Psoas muscle (tissue), 8 donors: ENCODE results near the gene GRHL1. TPM values are rescaled to one million over a fixed set of nuclear protein-coding genes. Genes with fewer than 3 reads are reported as not detected.

Experiments
- ATAC-seq, 4 donors: fragments of 200-7000 bp; cut with Tn5 transposase; one replicate each; pipeline ENCODE4 v1.9.1; 2020; ENCODE audit warnings: moderate library complexity in 3 of 4, mild to moderate bottlenecking in 2 of 4
- DNase-seq, 2 donors: peaks; one replicate each; pipeline ENCODE4 v3.0.0-alpha.2; 2020
- H3K27ac ChIP-seq: fragments of 200-600 bp; one replicate; pipeline ENCODE4 v1.8.0; 2022
- H3K27me3 ChIP-seq, 3 donors: fragments of 200-600 bp in 1 of 3; one replicate each; pipeline versions ENCODE4 v1.6.1 to v1.8.0; 2013 to 2022; ENCODE audit warnings: low read length in 2 of 3, mild to moderate bottlenecking in 2 of 3, moderate library complexity in 1 of 3; ENCODE audit not compliant: insufficient read depth in 3 of 3
- H3K36me3 ChIP-seq, 2 donors: fragments of 200-600 bp in 1 of 2; one replicate each; pipeline versions ENCODE4 v1.6.1 to v1.8.0; 2013 to 2022; ENCODE audit warnings: low read depth in 1 of 2, mild to moderate bottlenecking in 1 of 2, moderate library complexity in 1 of 2; ENCODE audit not compliant: insufficient read depth in 1 of 2
- H3K4me1 ChIP-seq: fragments of 200-600 bp; one replicate; pipeline ENCODE4 v1.8.0; 2022
- H3K4me3 ChIP-seq: fragments of 200-600 bp; one replicate; pipeline ENCODE4 v1.8.0; 2022; ENCODE audit warnings: mild to moderate bottlenecking
- H3K9me3 ChIP-seq: fragments of 200-600 bp; one replicate; pipeline ENCODE4 v1.8.0; 2022
- WGBS, 3 donors: extraction: QIAGEN DNeasy Blood & Tissue Kit; methylation state at CpG; one replicate each; pipeline versions ENCODE4 v1.1.6 to v1.1.7; 2013; 5-methylcytosine and 5-hydroxymethylcytosine counted together
- intact Hi-C, 2 donors: fragments of 100-400 bp; cut with DNase I; formaldehyde crosslinking; loops; one replicate each; pipeline versions ENCODE4 v1.11.0 to v1.14.2; 2022
- polyA plus RNA-seq, 3 donors: library from polyadenylated mRNA; stranded (reverse); fragments of 200-250 nt; gene quantifications; one replicate each; pipeline ENCODE4 v1.2.3, GENCODE V29; 2013
- total RNA-seq, 4 donors: library from RNA; stranded (reverse); fragmentation: NEBNext Ultra II Directional in 2 of 4; extraction: Animal tissue kit (Norgen Biotek cat#: 25700) in 2 of 4; gene quantifications; one replicate each; pipeline versions ENCODE4 v1.2.1 to v1.2.4, GENCODE V29; 2021 to 2023
- TF ChIP-seq, protein P1 (sequence below): fragments of 200-600 bp; IDR thresholded peaks from one replicate; pipeline ENCODE4 v1.8.0; 2022; ENCODE audit warnings: antibody characterized with exemption
- donor health status: healthy with polysubstance abuse.
- donor health status: DM: no; HTN: no; CAD: no; lungs with moderate emphysema.
- donor health status: Bipolar disorder and iron deficiency.
- donor health status: healthy.
- donor health status: DM: yes; HTN: yes; CAD: no.
- donor health status: DM: no; HTN: no; CAD: no.
- donor health status: DM: no; HTN: no; CAD: no.
- donor health status: DM: yes; HTN: yes; CAD: no.

Gene GRHL1
- total and polyA plus RNA-seq, 7 donors, result 0.38 to 1.2 (median 0.63) TPM

GRCh38 chr2:9998916-9999654 lies 47.6 kb downstream of the GRHL1 start:
- peak in 2 of 4 donors; percentile 21 to 49 for ATAC-seq
- 61 to 82% (median 81%) methylated on average over 20 of the region's 20 CpGs for WGBS, 3 donors
- intact Hi-C loops, result no loop called here
- TF ChIP-seq, protein P1, sequence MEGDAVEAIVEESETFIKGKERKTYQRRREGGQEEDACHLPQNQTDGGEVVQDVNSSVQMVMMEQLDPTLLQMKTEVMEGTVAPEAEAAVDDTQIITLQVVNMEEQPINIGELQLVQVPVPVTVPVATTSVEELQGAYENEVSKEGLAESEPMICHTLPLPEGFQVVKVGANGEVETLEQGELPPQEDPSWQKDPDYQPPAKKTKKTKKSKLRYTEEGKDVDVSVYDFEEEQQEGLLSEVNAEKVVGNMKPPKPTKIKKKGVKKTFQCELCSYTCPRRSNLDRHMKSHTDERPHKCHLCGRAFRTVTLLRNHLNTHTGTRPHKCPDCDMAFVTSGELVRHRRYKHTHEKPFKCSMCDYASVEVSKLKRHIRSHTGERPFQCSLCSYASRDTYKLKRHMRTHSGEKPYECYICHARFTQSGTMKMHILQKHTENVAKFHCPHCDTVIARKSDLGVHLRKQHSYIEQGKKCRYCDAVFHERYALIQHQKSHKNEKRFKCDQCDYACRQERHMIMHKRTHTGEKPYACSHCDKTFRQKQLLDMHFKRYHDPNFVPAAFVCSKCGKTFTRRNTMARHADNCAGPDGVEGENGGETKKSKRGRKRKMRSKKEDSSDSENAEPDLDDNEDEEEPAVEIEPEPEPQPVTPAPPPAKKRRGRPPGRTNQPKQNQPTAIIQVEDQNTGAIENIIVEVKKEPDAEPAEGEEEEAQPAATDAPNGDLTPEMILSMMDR, result no peak
- Histone ChIP-seq H3K4me3 (no peak overlapping the region), H3K4me1 (no peaks in the 10 kb centered on the region), H3K27me3 (no peaks in the 10 kb centered on the region), H3K27ac (no peak overlapping the region), H3K36me3 (peaks cover 0 to 17% of the 10 kb centered on the region in 2 donors), H3K9me3 (no peaks in the 10 kb centered on the region)
- DNase-seq, result no peak

- TF ChIP-seq, protein P1, result no peak
- Histone ChIP-seq H3K4me1 (no peaks in the 10 kb centered on the region), H3K36me3 (peaks cover 0 to 17% of the 10 kb centered on the region in 2 donors), H3K27ac (no peak overlapping the region), H3K27me3 (no peaks in the 10 kb centered on the region), H3K4me3 (no peak overlapping the region), H3K9me3 (no peaks in the 10 kb centered on the region)
- intact Hi-C loops, result no loop called here
- WGBS, 3 donors, result 94 to 100% (median 94%) methylated on average over 1 of the region's 1 CpG
- ATAC-seq, result no peak
- DNase-seq, result no peak
Measured at GRCh38 chr2:9999693-10000092, 48.2 kb downstream of the GRHL1 start.

DNA sequence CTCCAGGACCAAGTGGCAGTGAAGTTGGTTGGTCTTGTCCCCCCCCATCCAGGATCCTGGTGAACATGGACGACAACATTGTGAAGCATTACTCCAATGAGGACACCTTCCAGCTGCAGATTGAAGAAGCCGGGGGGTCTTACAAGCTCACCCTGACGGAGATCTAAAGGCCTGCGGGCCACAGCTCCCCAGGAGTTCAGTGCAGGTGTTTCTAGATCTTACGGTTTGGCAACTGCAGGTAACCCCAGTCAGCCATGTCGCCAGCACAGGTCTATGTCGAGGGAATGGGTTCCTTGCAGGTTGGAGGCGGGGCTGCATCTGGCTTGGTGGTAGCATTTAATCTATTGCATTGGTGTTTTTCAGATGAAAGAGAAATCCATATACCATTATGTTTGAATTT lies 49.0 kb downstream of the GRHL1 start:
- DNase-seq (no peak), ATAC-seq (no peak)
- WGBS, 3 donors, result 95 to 97% (median 95%) methylated on average over 8 of the region's 8 CpGs
- TF ChIP-seq, protein P1, result no peak
- no peaks in the 10 kb centered on the region for H3K4me1 ChIP-seq
- peaks cover 0 to 17% of the 10 kb centered on the region in 2 donors for H3K36me3 ChIP-seq
- intact Hi-C loops, result no loop called here
- H3K27me3 ChIP-seq, result no peaks in the 10 kb centered on the region
- no peak overlapping the region for H3K27ac ChIP-seq
- no peaks in the 10 kb centered on the region for H3K9me3 ChIP-seq
- no peak overlapping the region for H3K4me3 ChIP-seq

DNA sequence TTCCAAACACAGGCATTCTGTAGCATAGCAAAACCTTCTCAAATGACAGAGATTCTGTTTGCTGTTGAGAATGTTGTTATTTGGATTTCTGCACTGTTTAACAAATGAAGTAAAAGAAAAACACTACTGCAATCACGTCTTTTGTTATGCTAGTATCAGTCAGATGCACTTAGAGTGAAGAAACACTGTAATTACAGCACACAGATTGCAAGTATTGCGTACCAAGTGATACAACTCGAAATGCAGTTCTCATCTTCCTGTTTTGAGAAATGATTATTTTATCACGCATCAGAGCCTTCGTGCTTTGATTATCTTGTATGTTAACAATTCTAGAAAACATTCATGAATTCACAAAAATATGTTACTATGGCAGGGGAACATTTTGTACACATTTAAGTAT lies 50.1 kb downstream of the GRHL1 start:
- H3K4me3 ChIP-seq, result no peak overlapping the region
- H3K27me3 ChIP-seq, result no peaks in the 10 kb centered on the region
- ATAC-seq (no peak), DNase-seq (no peak)
- TF ChIP-seq, protein P1, result no peak
- H3K27ac ChIP-seq, result no peak overlapping the region
- WGBS, 3 donors, result 88 to 90% (median 89%) methylated on average over 5 of the region's 5 CpGs
- intact Hi-C loops, result no loop called here
- H3K36me3 ChIP-seq, result peaks cover 0 to 6% of the 10 kb centered on the region in 2 donors
- H3K4me1 ChIP-seq, result no peaks in the 10 kb centered on the region
- H3K9me3 ChIP-seq, result no peaks in the 10 kb centered on the region

DNA sequence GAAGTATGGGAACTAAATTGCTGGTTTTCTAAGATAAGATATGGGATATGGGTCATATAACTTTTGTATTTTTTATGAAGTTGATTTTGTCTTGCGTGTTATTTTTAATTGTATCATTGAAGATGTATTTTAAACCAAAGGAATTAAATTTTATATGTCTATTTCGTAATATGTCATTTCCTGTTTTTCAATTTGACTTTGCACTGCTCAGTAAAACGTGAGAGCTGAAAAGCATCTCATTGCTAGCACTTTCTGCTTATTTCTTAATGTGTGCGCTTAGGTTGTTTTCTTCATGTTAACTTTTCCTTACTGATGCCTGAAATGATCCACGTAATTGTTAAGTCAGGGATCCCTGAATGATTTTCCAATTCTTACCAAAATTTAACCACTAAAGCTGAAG lies 50.6 kb downstream of the GRHL1 start:
- H3K27ac ChIP-seq, result peak overlapping the region; percentile 46
- intact Hi-C loops, result no loop called here

More for the DNA sequence above, 50.6 kb downstream of the GRHL1 start:
- ATAC-seq, result no peak
- no peak overlapping the region for H3K4me3 ChIP-seq
- no peak for DNase-seq
- TF ChIP-seq, protein P1, result no peak
- 71 to 93% (median 89%) methylated on average over 5 of the region's 5 CpGs for WGBS, 3 donors
- H3K36me3 ChIP-seq, result peaks cover 0 to under 1% of the 10 kb centered on the region in 2 donors
- no peaks in the 10 kb centered on the region for H3K9me3 ChIP-seq
- H3K4me1 ChIP-seq, result no peaks in the 10 kb centered on the region
- no peaks in the 10 kb centered on the region for H3K27me3 ChIP-seq
